PC-3 (cell line): Measurements from ENCODE around the gene HUWE1. TPM values are rescaled to one million over a fixed set of nuclear protein-coding genes. Genes with fewer than 3 reads are reported as not detected.

Experiments used
- ATAC-seq: fragments of 200-7000 bp; cut with Tn5 transposase; 2 replicates; pipeline ENCODE4 v1.9.1; 2020; ENCODE audit warnings: mild to moderate bottlenecking, moderate library complexity
- BruUV-seq: library from RNA; stranded (reverse); fragments of 400-500 nt; replicated peaks from 2 replicates; lab custom pipeline; 2021; lab: Mats Ljungman, UMichigan
- CTCF ChIA-PET: fragments of 300-600 bp; sonication (Branson Sonifier 250); formaldehyde crosslinking; loops from one replicate; lab custom pipeline; 2022; ENCODE audit warnings: antibody characterized with exemption; lab: Charles Lee
- POLR2A ChIA-PET: fragments of 300-600 bp; sonication (Branson Sonifier 250); formaldehyde crosslinking; loops from one replicate; lab custom pipeline; 2022; ENCODE audit warnings: antibody characterized with exemption; ENCODE audit not compliant: unreplicated experiment; lab: Charles Lee
- DNase-seq: peaks from one replicate; pipeline ENCODE4 v3.0.0-alpha.2; 2015
- H2AFZ ChIP-seq: fragments of 300-600 bp; sonication (generic); 2 replicates; pipeline ENCODE4 v1.6.0; 2016; ENCODE audit warnings: antibody characterized with exemption, low read length
- H3F3A ChIP-seq: fragments of 300-600 bp; sonication (generic); one replicate; pipeline ENCODE4 v1.6.0; 2017; ENCODE audit warnings: antibody characterized with exemption, low read length, control low read depth, mild to moderate bottlenecking; ENCODE audit not compliant: unreplicated experiment
- H3K27ac ChIP-seq: fragments of 300-600 bp; sonication (generic); 2 replicates; pipeline ENCODE4 v1.5.1; 2016; ENCODE audit warnings: mild to moderate bottlenecking, low read length
- H3K27me3 ChIP-seq: fragments of 300-600 bp; sonication (generic); 2 replicates; pipeline ENCODE4 v1.6.1; 2016; ENCODE audit warnings: low read length, mixed read lengths
- H3K36me3 ChIP-seq: fragments of 300-600 bp; sonication (generic); 2 replicates; pipeline ENCODE4 v1.6.1; 2016; ENCODE audit warnings: low read depth, mixed run types, low read length, mixed read lengths
- H3K4me1 ChIP-seq: fragments of 300-600 bp; sonication (generic); 2 replicates; pipeline ENCODE4 v1.5.1; 2016; ENCODE audit warnings: low read length; ENCODE audit not compliant: insufficient read depth
- H3K4me2 ChIP-seq: fragments of 300-600 bp; sonication (generic); 2 replicates; pipeline ENCODE4 v1.6.0; 2016; ENCODE audit warnings: low read length
- H3K4me3 ChIP-seq: fragments of 300-600 bp; sonication (generic); 2 replicates; pipeline ENCODE4 v1.5.1; 2016; ENCODE audit warnings: mild to moderate bottlenecking, low read length, mixed read lengths
- H3K79me2 ChIP-seq: fragments of 300-600 bp; sonication (generic); 2 replicates; pipeline ENCODE4 v1.6.1; 2017; ENCODE audit warnings: low read length, mixed read lengths
- H3K9ac ChIP-seq: fragments of 300-600 bp; sonication (generic); 2 replicates; pipeline ENCODE4 v1.6.0; 2016; ENCODE audit warnings: mild to moderate bottlenecking, low read length
- H3K9me2 ChIP-seq: fragments of 300-600 bp; sonication (generic); replicated peaks from 2 replicates; pipeline ENCODE4 v1.6.1; 2016; ENCODE audit warnings: mixed run types, low read length, mixed read lengths
- H3K9me3 ChIP-seq: fragments of 300-600 bp; sonication (generic); 2 replicates; pipeline ENCODE4 v1.6.1; 2016; ENCODE audit warnings: low read length, mixed read lengths
- H4K20me1 ChIP-seq: fragments of 300-600 bp; sonication (generic); 2 replicates; pipeline ENCODE4 v1.6.1; 2016; ENCODE audit warnings: low read length, mixed read lengths
- EZH2 ChIP-seq: fragments of 300-600 bp; sonication (generic); IDR thresholded peaks from one replicate; pipeline ENCODE4 v1.6.1; 2017; ENCODE audit warnings: antibody characterized with exemption, mild to moderate bottlenecking, low read length; ENCODE audit not compliant: unreplicated experiment
- EZH2phosphoT487 ChIP-seq: fragments of 300-600 bp; sonication (generic); IDR thresholded peaks from 2 replicates; pipeline ENCODE4 v1.6.1; 2018; ENCODE audit warnings: mild to moderate bottlenecking, antibody characterized with exemption, low read length, borderline replicate concordance
- intact Hi-C: fragments of 100-400 bp; cut with micrococcal nuclease; formaldehyde crosslinking; loops from 2 replicates; pipeline ENCODE4 v1.9.0; 2023
- total RNA-seq: library from RNA; depleted of rRNA; stranded (reverse); fragments of >200 nt; gene quantifications from 2 replicates; pipeline ENCODE4 v1.2.3, GENCODE V29; 2014
- TF ChIP-seq, protein P1 (sequence below): fragments of 300-600 bp; sonication (generic); conservative IDR thresholded peaks from 2 replicates; pipeline ENCODE4 v1.5.1; 2017; ENCODE audit warnings: antibody characterized with exemption, low read depth, mild to moderate bottlenecking, low read length

Gene HUWE1
- total RNA-seq, 1 experiment from 2014 or later, result 206 TPM

DNA sequence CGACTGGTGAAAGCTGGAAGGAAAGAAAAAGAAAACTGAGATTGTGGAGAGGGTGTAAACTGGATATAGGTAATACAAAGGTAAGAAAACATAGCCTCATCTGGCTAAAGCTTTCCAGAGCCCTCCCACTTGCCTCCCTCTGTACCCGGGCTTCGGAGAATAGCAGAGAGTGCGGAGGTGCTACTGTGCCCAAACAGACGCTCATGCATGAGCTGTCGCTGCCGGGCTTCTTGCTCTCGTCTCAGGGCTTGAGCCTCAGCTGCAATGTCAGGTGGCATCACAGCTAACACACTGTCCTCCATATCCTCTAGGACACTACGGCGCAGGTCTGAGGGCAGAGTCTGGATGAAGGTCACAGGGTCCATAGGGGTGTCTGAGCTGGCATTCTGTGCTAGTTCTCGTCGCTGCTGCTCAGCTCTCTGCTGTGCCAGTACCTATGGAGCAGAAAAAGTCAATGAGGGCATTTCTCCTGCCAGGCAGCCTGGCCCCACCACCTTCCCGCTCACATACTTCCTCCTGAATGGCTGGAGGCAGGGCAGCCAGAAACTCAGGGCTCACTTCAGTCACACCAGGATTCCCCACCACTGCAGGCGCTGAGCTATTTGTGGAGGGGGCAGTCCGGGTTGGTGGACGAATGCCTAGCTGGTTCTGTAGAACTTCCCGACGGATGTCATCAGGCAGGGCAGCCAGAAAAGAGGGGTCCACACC, 135.6 kb downstream of the HUWE1 start:
- H3K9me3 ChIP-seq, result no peaks in the 10 kb centered on the region
- peaks cover 68% of the 10 kb centered on the region for H3K36me3 ChIP-seq

DNA sequence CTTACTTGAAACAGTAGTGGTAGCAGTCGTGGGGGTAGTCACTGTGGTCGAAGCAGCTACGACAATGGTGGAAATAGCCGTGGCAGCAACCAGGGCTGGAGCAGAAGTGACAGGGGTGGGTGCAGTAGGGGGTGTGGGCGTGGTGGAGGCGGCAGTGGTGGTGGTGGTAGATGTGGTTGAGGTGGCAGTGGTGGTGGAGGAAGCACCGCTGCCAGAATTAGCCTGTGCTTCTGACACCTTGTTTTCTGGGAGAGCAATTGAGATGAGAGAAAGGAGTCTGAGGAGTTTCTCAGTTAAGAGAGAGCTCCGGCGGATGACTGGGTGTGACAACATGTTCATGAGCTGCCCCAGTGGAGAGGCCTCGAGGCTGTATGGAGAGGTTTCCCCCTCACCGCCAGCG, 138.9 kb downstream of the HUWE1 start:
- ChIA-PET CTCF (no interaction called here), POLR2A (no interaction called here)
- TSS peak; percentile 19 for BruUV-seq
- Histone ChIP-seq H3K4me2 (no peak overlapping the region), H3K79me2 (no peaks in the 10 kb centered on the region), H3K36me3 (peaks cover 79% of the 10 kb centered on the region), H3K4me1 (no peaks in the 10 kb centered on the region), H3K9me2 (no peaks in the 10 kb centered on the region), H3K27me3 (no peaks in the 10 kb centered on the region), H3K4me3 (no peak overlapping the region), H3F3A (no peaks in the 10 kb centered on the region), H4K20me1 (no peaks in the 10 kb centered on the region), H3K27ac (no peak overlapping the region), H3K9me3 (no peaks in the 10 kb centered on the region), H3K9ac (no peak overlapping the region), H2AFZ (no peak overlapping the region)
- ATAC-seq, result no peak
- no peak for DNase-seq
- TF ChIP-seq, protein P1, sequence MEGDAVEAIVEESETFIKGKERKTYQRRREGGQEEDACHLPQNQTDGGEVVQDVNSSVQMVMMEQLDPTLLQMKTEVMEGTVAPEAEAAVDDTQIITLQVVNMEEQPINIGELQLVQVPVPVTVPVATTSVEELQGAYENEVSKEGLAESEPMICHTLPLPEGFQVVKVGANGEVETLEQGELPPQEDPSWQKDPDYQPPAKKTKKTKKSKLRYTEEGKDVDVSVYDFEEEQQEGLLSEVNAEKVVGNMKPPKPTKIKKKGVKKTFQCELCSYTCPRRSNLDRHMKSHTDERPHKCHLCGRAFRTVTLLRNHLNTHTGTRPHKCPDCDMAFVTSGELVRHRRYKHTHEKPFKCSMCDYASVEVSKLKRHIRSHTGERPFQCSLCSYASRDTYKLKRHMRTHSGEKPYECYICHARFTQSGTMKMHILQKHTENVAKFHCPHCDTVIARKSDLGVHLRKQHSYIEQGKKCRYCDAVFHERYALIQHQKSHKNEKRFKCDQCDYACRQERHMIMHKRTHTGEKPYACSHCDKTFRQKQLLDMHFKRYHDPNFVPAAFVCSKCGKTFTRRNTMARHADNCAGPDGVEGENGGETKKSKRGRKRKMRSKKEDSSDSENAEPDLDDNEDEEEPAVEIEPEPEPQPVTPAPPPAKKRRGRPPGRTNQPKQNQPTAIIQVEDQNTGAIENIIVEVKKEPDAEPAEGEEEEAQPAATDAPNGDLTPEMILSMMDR, result no peak
- TF ChIP-seq EZH2phosphoT487 (no peak), EZH2 (no peak)
- intact Hi-C loops, result no loop called here

More for the DNA sequence above, 135.6 kb downstream of the HUWE1 start:
- TSS peak; percentile 11 for BruUV-seq
- Histone ChIP-seq H3K79me2 (no peaks in the 10 kb centered on the region), H3K27ac (no peak overlapping the region), H3F3A (no peaks in the 10 kb centered on the region), H2AFZ (no peak overlapping the region), H3K4me1 (no peaks in the 10 kb centered on the region), H3K4me2 (no peak overlapping the region), H3K9ac (no peak overlapping the region), H3K27me3 (no peaks in the 10 kb centered on the region), H3K4me3 (no peak overlapping the region), H4K20me1 (no peaks in the 10 kb centered on the region), H3K9me2 (no peaks in the 10 kb centered on the region)
- DNase-seq, result no peak
- TF ChIP-seq EZH2 (no peak), EZH2phosphoT487 (no peak)
- TF ChIP-seq, protein P1, result no peak
- POLR2A ChIA-PET, result no interaction called here
- no peak for ATAC-seq
- intact Hi-C loops, result no loop called here
- CTCF ChIA-PET, result no interaction called here

DNA sequence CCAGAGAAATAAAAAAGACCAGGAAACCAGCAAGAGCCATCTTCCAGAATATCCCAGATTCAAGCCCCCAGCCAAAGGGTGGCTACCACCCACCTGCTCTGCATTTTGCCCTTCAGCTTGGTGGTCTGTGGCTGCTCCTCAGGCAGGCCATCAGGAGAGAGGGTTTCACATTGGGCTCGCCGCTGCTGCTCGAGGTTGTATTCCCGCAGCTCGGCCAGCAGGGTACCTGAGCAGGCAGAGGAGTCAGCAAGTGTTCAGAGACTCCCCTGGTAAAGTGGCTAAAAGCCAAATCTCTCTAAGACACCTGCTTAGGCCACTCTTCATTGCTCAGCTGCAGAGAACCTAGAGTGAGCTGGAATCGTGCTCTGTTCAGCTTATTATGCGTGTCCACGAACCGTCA, 141.6 kb downstream of the HUWE1 start:
- no peak overlapping the region for H2AFZ ChIP-seq
- H3K79me2 ChIP-seq, result no peaks in the 10 kb centered on the region
- H3K9ac ChIP-seq, result no peak overlapping the region
- no peak for DNase-seq
- intact Hi-C loops, result no loop called here
- H3K4me3 ChIP-seq, result no peak overlapping the region
- no peaks in the 10 kb centered on the region for H3K27me3 ChIP-seq
- no TSS peak for BruUV-seq
- ChIA-PET CTCF (no interaction called here), POLR2A (no interaction called here)
- no peaks in the 10 kb centered on the region for H3F3A ChIP-seq
- no peak overlapping the region for H3K27ac ChIP-seq
- TF ChIP-seq, protein P1, result 0 out of 2 replicates have a peak, but pooled peaks have one; percentile 11
- TF ChIP-seq EZH2, result no peak
- TF ChIP-seq EZH2phosphoT487, result no peak
- H3K36me3 ChIP-seq, result peaks cover 78% of the 10 kb centered on the region
- no peaks in the 10 kb centered on the region for H3K9me2 ChIP-seq
- H4K20me1 ChIP-seq, result no peaks in the 10 kb centered on the region
- ATAC-seq, result no peak
- H3K9me3 ChIP-seq, result no peaks in the 10 kb centered on the region
- peaks cover 5% of the 10 kb centered on the region for H3K4me1 ChIP-seq
- H3K4me2 ChIP-seq, result no peak overlapping the region
